ENCODE measurements around the gene DEPDC5.

Gene DEPDC5

GRCh38 chr22:31852691-31853421 is 99.0 kb downstream of the DEPDC5 start:
- DNase-seq (ENCODE audit: low spot score): no peak

DNA sequence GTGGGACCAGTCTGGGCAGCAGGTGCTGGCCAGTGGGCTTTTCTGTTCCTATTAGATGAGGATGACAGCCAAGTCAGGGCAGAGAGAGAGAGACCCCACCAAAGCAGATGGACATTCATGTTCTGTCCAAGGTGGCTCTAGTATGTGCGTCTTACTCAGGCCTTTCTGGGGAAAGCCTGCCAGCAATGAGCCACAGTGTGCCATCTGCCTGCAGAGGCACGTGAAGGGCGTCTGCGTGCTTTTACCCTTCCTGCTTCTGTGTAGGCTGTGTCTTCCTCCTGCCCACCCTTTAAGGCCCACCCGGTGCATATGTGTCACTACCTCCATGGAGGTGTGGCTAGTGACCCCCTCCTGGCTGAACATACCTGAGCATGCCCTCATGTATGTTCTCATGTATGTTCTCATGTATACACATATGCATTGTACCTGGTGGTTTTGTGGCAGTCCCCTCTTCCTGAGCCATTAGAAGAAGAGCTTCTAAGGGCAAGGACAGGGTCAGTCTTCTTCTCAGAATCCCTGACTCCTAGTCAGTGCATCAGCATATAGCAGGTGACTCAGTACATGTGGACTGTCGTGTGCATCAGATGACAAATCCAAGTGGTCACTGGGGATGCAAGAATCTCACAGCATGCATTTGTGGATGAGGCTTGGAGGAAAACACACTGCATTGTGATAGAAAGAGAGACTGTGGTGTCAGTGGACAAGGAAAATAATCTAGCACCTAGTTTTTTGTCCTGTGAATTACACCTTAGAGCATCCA is 100.1 kb downstream of the DEPDC5 start:
- no peak for DNase-seq (ENCODE audit: low spot score)

DNA sequence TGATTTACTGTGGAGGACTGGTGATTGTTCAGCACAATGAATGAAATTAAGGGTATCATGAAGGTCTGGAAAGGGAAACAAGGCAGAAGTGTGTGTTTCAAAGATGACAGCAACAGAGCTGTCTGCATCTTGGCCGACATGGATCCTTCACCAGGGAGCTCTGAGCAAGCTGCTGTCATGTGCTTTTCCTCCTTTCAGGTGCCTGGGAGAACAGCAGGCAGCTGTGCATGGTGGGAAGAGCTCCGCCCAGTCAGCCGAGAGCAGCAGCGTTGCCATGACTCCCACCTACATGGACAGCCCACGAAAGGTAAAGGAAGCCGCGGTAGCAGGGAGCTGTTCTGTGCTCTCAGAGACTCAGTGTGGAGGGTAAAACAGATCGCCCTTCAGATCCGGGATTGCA is 103.4 kb downstream of the DEPDC5 start:
- DNase-seq (ENCODE audit: low spot score): no peak

DNA sequence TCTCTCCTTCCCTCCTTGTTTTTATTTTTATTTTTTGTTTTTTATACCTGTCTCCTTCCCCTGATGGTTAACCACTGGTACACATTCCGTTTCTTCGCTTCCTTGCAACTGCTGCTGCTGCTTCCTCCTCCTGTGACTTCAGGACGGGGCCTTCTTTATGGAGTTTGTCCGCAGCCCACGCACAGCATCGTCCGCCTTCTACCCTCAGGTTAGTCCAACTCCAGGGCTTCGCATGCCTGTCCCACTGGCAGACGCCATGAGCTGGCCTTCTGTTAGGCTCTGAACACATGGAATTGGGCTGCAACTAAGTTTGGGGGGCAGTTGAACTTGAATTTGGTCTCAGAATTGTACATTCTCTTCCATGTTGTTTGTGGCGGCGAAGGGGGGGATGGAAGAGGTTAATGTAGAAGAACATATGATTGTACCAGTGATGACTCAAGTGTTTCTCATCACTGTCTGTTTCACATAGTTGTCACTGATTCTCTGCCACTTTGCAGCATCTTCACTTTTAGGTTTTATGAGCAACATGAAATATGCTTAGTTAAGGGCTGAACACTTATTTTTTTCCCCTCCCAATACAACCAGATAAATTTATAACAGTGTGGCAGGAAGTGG is 107.5 kb downstream of the DEPDC5 start:
- no peak for DNase-seq (ENCODE audit: low spot score)

GRCh38 chr22:31866918-31867317 is 113.1 kb downstream of the DEPDC5 start:
- DNase-seq (ENCODE audit: low spot score): no peak

DNA sequence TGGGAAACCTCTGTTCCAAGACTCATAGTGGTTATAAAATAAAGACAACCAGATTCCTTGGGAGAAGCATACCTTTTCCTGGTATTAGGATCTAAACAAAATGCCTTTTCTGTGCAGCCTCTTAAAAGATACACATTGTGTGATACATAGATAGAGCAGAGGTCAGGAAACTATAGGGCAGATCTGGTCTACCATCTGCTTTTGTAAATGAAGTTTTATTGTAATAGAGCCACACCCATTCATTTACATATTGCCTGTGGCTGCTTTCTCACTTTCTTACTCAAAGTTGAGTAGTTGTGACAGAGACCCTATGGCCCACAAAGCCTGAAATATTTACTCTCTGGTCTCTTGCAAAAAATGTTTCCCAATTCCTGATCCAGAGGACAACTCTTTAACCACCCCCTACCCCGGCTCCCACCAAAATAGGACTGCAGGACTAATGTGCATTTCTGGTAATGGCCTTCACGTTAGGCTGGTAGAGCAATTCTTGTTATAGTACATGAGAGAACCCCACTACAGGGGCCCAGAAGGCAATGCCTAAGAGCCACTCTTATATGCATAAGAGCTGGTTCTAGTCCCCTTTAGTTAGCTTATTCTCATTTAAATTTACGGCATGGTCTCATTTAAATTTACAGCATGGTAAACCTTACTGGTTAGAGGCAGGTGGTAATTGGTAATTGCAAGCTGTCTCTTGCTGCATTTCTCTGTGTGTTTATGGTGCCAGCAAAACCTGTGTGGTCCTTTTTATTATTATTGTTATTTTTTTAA is 113.8 kb downstream of the DEPDC5 start:
- no peak for DNase-seq (ENCODE audit: low spot score)

- no peak for DNase-seq (ENCODE audit: low spot score)
Measured at GRCh38 chr22:31869739-31870138, 115.9 kb downstream of the DEPDC5 start.

DNA sequence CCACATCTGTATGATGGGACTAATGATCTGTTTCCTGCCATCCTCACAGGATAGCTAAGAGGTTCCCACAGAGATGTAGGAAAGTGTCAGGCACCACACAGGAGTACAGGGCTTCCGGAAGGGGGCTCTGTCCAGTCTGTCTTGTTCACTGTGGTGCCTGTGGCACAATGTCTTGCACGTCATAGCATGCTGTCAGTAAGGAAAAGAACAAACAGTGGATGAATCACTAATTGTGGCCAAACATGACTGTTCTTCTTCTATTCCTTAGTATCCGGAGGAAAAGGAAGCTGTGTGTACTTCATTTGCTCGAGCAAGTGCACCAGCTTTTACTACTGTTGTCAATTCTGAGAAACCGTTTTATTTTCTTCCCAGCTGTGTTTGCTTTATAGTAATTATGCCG is 117.1 kb downstream of the DEPDC5 start:
- peak; percentile 79 for DNase-seq (ENCODE audit: low spot score)

- DNase-seq (ENCODE audit: low spot score): peak; percentile 39
Measured at GRCh38 chr22:31871480-31871879, 117.7 kb downstream of the DEPDC5 start.

- no peak for DNase-seq (ENCODE audit: low spot score)
Measured at GRCh38 chr22:31872209-31872608, 118.4 kb downstream of the DEPDC5 start.

GRCh38 chr22:31874821-31875220 is 121.0 kb downstream of the DEPDC5 start:
- DNase-seq (ENCODE audit: low spot score): no peak

GRCh38 chr22:31876156-31876920 is 122.5 kb downstream of the DEPDC5 start:
- DNase-seq (ENCODE audit: low spot score): no peak

DNA sequence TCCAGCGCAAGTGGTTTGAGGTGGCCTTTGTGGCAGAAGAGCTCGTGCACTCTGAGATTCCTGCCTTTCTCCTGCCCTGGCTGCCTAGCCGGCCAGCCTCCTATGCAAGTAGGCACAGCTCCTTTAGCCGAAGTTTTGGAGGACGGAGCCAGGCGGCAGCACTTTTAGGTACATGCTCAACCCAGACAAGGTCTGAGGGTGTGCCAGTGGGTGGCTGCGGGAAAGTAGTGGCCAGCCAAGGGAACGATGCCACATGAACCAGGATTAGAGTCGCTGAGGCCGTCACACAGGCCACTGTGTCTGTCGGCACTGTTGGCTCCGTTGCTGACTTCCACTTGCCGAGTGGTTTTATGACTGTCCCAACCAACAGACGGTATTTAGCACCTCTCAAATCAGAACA is 125.8 kb downstream of the DEPDC5 start:
- no peak for DNase-seq (ENCODE audit: low spot score)

DNA sequence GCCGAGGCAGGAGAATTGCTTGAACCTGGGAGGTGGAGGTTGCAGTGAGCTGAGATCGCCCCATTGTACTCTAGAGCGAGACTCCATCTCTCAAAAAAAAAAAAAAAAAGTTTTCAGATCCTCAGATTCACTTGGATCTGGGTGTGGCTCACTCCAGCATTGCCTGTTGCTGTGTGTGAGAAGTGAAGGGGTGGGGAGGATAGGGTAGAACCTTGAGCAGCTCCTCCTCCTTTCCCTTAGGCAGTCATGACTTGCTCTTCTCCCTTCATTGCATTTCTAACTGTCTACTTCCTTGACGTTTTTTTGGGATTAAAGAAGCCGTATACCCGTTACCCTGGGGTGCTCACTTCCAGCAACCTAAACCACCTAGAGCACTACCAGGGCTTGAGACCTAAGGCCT is 127.4 kb downstream of the DEPDC5 start:
- no peak for DNase-seq (ENCODE audit: low spot score)

DNA sequence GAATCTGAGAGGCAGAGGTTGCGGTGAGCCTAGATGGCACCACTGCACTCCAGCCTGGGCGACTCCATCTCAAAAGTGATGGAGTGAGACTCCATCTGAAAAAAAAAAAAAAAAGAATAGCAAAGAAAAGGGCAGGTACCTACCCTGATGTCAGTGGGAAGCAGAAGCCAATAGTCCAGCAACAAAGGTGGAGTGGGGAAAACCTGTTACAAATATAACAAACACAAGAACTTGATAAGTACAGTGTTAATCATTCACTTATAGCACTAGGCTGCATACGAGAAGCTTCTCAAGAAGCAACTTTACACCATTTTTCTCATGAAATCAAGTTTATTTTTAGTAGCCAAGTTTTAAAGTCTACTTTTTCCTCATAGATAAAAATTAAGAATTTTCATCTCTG is 128.0 kb downstream of the DEPDC5 start:
- DNase-seq (ENCODE audit: low spot score): no peak

DNA sequence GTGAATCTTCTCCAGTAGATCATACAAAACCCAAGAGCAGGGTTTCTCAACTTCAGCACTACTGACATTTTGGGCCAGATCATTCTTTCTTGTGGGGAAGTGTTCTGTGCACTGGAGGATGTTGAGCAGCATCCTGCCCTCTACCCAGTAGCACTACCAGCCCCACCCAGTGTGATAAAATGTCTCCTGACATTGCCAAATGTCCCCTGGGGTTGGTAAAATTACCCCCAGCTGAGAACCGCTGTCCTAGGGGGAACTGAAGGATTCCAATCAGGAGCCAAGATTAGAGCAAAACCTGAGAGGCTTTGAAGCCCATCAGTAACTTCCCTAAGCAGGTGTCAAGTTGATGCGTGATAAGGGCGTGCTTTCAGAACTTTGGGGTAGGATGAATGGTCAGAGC is 129.2 kb downstream of the DEPDC5 start:
- no peak for DNase-seq (ENCODE audit: low spot score)

DNA sequence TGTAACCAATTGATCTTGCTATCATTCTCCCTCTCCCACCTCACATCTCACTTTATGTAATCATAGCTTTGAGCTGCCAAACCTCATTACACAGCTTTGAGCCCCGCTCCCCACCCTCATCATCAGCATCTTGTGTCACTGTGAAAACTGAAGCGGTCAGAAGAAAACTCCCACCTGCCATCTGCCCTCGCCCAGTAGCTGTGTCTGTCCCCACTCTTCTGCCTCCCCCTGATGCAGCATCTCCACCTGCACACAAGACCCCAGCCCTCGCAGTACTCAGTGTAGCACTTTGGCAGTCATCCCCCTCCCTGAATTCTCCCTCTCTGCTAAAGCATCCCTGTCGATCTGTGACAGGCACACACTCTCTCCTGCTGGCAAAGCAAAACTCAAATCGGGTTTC is 130.2 kb downstream of the DEPDC5 start:
- no peak for DNase-seq (ENCODE audit: low spot score)

DNA sequence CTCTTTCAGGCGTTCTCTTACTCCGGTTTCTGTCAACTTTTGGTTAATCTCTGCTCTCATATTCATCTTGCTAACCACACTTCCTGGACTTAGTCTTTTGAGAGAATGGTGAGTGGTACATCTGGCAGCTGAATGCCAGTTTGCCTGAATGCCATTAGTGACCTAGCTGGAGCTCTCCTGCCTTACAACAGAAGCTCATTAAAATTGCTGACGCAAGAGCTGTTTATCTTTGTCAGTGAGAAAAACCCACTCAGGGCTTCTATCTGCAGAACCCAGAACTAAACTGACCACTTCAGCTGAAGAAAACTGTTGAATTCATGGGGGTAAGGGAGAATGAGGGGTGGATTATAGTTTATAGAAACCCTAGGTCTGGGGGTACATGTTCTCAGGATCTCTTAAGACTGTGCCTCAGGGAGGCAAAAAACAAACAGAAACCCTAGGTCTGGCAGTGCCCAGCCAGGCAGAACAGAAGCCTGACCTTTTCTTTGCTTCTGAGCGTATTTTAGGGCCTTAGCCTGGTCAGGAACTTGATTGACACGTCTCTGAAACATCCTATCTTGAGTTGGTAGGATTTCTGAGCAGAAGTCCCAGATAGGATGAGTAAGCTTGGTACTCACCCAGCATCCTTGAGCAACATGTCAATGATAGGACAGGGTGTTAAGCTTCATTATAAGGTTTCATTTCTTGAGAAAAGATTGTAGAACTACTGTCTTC is 137.7 kb downstream of the DEPDC5 start:
- peak; percentile 17 for DNase-seq (ENCODE audit: low spot score)

GRCh38 chr22:31892080-31892433 is 138.2 kb downstream of the DEPDC5 start:
- DNase-seq (ENCODE audit: low spot score): no peak

- DNase-seq (ENCODE audit: low spot score): peak; percentile 93
Measured at GRCh38 chr22:31893460-31893859, 139.6 kb downstream of the DEPDC5 start.
